LNCaP clone FGC (cell line): ENCODE data around the gene THAP4.

Source experiments
- DNase-seq: peaks from one replicate; pipeline ENCODE4 v3.0.0-alpha.2; 2011; ENCODE audit warnings: low read depth
- H3K4me3 ChIP-seq: 2 replicates; pipeline ENCODE4 v1.5.1; 2011; ENCODE audit warnings: mild to moderate bottlenecking, low read depth, low read length, control low read depth
- CTCF ChIP-seq: IDR thresholded peaks from 2 replicates; pipeline ENCODE4 v1.5.1; 2012; ENCODE audit warnings: mild to moderate bottlenecking; ENCODE audit not compliant: control insufficient read depth, insufficient read depth; ENCODE audit errors: extremely low read depth

The THAP4 gene

GRCh38 chr2:241565411-241565810, 71.5 kb downstream of the THAP4 start:
- no peak overlapping the region for H3K4me3 ChIP-seq
- no peak for TF ChIP-seq CTCF
- no peak for DNase-seq

GRCh38 chr2:241564596-241565410, 72.2 kb downstream of the THAP4 start:
- DNase-seq = no peak
- no peak overlapping the region for H3K4me3 ChIP-seq
- no peak for TF ChIP-seq CTCF

GRCh38 chr2:241563981-241564595, 72.9 kb downstream of the THAP4 start:
- no peak for DNase-seq
- TF ChIP-seq CTCF = no peak
- H3K4me3 ChIP-seq = no peak overlapping the region

GRCh38 chr2:241563571-241563980, 73.4 kb downstream of the THAP4 start:
- no peak for TF ChIP-seq CTCF
- DNase-seq = no peak
- no peak overlapping the region for H3K4me3 ChIP-seq

GRCh38 chr2:241563031-241563507, 73.9 kb downstream of the THAP4 start:
- DNase-seq = no peak
- H3K4me3 ChIP-seq = no peak overlapping the region
- TF ChIP-seq CTCF = no peak

- H3K4me3 ChIP-seq = peak overlapping the region; percentile 21; the same call in 1 of the 2 replicates
- no peak for DNase-seq
- no peak for TF ChIP-seq CTCF
Observed at GRCh38 chr2:241562269-241562891, 74.6 kb downstream of the THAP4 start.
